Karpas-422 (cell line): ENCODE measurements around the gene PRAMEF9. TPM values are rescaled to one million over a fixed set of nuclear protein-coding genes. Genes with fewer than 3 reads are reported as not detected.
A peak's percentile ranks its signal among the peaks of the same experiment; 100 is the strongest.
"Not testable (repeated sequence)": the region's sequence is repeated elsewhere in the genome, so short reads cannot be mapped to it uniquely, and the experiment has no call there.

Source experiments
- DNase-seq: peaks from one replicate; pipeline ENCODE4 v3.0.0-alpha.2; 2015
- H2AFZ ChIP-seq: fragments of 200-600 bp; sonication (generic); 2 replicates; pipeline ENCODE4 v1.6.1; 2014; ENCODE audit warnings: antibody characterized with exemption, low read length, mixed read lengths
- H3K27ac ChIP-seq: fragments of 200-600 bp; sonication (generic); 2 replicates; pipeline ENCODE4 v1.5.1; 2014; ENCODE audit warnings: mild to moderate bottlenecking, low read length, moderate library complexity
- H3K27me3 ChIP-seq: fragments of 200-600 bp; sonication (generic); 2 replicates; pipeline ENCODE4 v1.6.1; 2014; ENCODE audit warnings: low read length, mixed read lengths
- H3K36me3 ChIP-seq: fragments of 200-600 bp; sonication (generic); 2 replicates; pipeline ENCODE4 v1.6.1; 2014; ENCODE audit warnings: low read length, mixed read lengths; ENCODE audit not compliant: insufficient read depth
- H3K4me1 ChIP-seq: fragments of 200-600 bp; sonication (generic); 2 replicates; pipeline ENCODE4 v1.6.1; 2014; ENCODE audit warnings: mild to moderate bottlenecking, low read length, mixed read lengths
- H3K4me2 ChIP-seq: fragments of 200-600 bp; sonication (generic); 2 replicates; pipeline ENCODE4 v1.6.1; 2014; ENCODE audit warnings: low read length, low read depth, mild to moderate bottlenecking; ENCODE audit not compliant: poor library complexity, severe bottlenecking
- H3K4me3 ChIP-seq: fragments of 200-600 bp; sonication (generic); 2 replicates; pipeline ENCODE4 v1.5.1; 2014; ENCODE audit warnings: mild to moderate bottlenecking, antibody characterized with exemption, low read length, mixed read lengths
- H3K79me2 ChIP-seq: fragments of 200-600 bp; sonication (generic); 2 replicates; pipeline ENCODE4 v1.6.1; 2014; ENCODE audit warnings: mild to moderate bottlenecking, low read length, mixed read lengths
- H3K9ac ChIP-seq: fragments of 200-600 bp; sonication (generic); 2 replicates; pipeline ENCODE4 v1.6.0; 2014; ENCODE audit warnings: low read length
- H3K9me2 ChIP-seq: fragments of 200-600 bp; sonication (generic), shearing (Covaris generic); replicated peaks from 2 replicates; pipeline ENCODE4 v1.6.0; 2014; ENCODE audit warnings: mild to moderate bottlenecking, low read length, moderate library complexity; ENCODE audit not compliant: insufficient read depth
- H3K9me3 ChIP-seq: fragments of 300-700, 200-600 bp; sonication (generic); 2 replicates; pipeline ENCODE4 v1.6.1; 2014; ENCODE audit warnings: low read length, mixed read lengths
- H4K20me1 ChIP-seq: fragments of 200-600 bp; sonication (generic); 2 replicates; pipeline ENCODE4 v1.6.1; 2014; ENCODE audit warnings: mild to moderate bottlenecking, antibody characterized with exemption, low read length, low read depth; ENCODE audit not compliant: insufficient read depth
- total RNA-seq: library from RNA; depleted of rRNA; stranded (reverse); fragments of >200 nt; shearing (Covaris generic); gene quantifications from 2 replicates; pipeline ENCODE4 v1.2.3, GENCODE V29; 2014; ENCODE audit warnings: low replicate concordance; rRNA removed

PRAMEF9 gene
- total RNA-seq, 1 experiment from 2014 or later: not detected

DNA sequence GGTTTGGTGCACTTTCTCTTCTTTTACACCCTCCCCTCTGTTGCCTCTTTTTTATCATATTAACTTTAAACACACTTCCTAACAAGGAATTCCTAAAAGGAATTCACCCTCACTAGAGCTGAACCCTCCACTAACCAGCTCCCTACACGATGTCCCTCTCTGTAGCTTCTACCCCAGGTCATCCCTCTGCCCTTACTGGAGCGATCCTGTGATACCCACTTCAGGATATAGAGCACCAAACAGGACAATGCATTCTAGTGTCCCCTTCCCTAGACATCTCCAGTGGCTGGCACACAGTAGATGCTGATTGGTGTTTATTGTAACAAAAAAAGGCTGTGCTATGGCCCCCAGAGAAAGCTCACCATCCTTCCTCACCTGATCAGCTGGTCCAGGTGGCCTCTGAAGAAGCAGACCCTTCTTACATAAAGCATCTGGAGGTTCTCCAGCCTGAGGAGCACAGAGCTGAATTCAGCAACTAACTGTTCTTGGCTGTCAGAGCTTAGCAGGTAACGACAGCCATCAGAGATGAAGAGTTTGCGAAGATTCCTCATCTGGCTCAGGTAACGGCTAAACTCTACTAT is 52.9 kb downstream of the PRAMEF9 start:
- Histone ChIP-seq H3K9me2 (no peaks in the 10 kb centered on the region), H3K79me2 (no peaks in the 10 kb centered on the region), H3K9me3 (no peaks in the 10 kb centered on the region), H3K27ac (no peak overlapping the region), H3K9ac (no peak overlapping the region), H3K4me1 (no peaks in the 10 kb centered on the region), H2AFZ (no peak overlapping the region), H3K27me3 (no peaks in the 10 kb centered on the region), H3K36me3 (no peaks in the 10 kb centered on the region), H3K4me2 (no peak overlapping the region), H4K20me1 (no peaks in the 10 kb centered on the region), H3K4me3 (no peak overlapping the region)
- no peak for DNase-seq

DNA sequence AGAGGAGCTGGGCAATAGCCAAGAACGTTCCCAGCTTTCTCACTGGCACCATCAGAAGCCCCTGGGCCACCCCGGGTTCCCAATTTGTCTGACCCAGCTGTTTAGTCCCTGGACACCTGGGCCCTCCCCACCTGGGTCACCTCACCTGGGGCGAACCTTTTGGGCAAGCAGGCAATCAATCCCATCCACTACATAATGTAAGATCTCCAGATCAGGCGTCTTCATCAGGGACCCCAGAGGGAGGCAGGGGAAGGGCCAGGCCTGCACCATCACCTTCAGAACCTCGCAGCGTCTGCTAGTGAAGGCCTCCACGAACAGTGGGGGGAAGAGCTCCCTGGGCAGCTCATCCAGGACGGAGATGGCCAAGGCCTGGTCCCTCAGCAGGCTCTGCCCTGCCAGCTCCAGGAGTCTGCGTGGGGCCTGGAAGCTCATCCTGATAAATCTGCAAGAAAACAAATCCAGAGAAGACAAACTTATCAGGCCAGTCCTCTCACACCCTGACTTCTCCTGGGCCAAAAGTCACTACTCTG is 54.1 kb downstream of the PRAMEF9 start, which contains the start of gene PRAMEF18:
TSS of gene PRAMEF18 (minus strand) at position 480 of the 530 bp plus-strand sequence. CDS start at position 432, 48 bp downstream.
- H3K36me3 ChIP-seq: not testable (repeated sequence)

GRCh38 chr1:13227271-13228055 is 55.8 kb downstream of the PRAMEF9 start:
- H3K9me2 ChIP-seq, DNase-seq, H3K4me2 ChIP-seq, H3K27me3 ChIP-seq, H3K9ac ChIP-seq, H3K79me2 ChIP-seq, H3K9me3 ChIP-seq, H3K36me3 ChIP-seq, H3K4me3 ChIP-seq, H4K20me1 ChIP-seq, H3K27ac ChIP-seq, H2AFZ ChIP-seq, H3K4me1 ChIP-seq: not testable (repeated sequence)

More for the DNA sequence above, 54.1 kb downstream of the PRAMEF9 start, which contains the start of gene PRAMEF18:
- not testable (repeated sequence) for DNase-seq, H4K20me1 ChIP-seq, H3K4me1 ChIP-seq, H3K4me3 ChIP-seq, H2AFZ ChIP-seq, H3K4me2 ChIP-seq, H3K27ac ChIP-seq, H3K9me3 ChIP-seq, H3K27me3 ChIP-seq, H3K9ac ChIP-seq, H3K79me2 ChIP-seq, H3K9me2 ChIP-seq

GRCh38 chr1:13228343-13228781 is 56.7 kb downstream of the PRAMEF9 start:
- Histone ChIP-seq H3K9me3 (no peaks in the 10 kb centered on the region), H3K79me2 (no peaks in the 10 kb centered on the region), H3K9ac (no peak overlapping the region), H3K27ac (no peak overlapping the region), H3K4me3 (no peak overlapping the region), H3K36me3 (no peaks in the 10 kb centered on the region), H3K27me3 (no peaks in the 10 kb centered on the region), H3K4me1 (no peaks in the 10 kb centered on the region), H2AFZ (no peak overlapping the region), H4K20me1 (no peaks in the 10 kb centered on the region), H3K4me2 (no peak overlapping the region), H3K9me2 (no peaks in the 10 kb centered on the region)
- DNase-seq: peak; percentile 82

Other genes with a start within 250 kb of the PRAMEF9 start
- not detected in 2 replicates for gene PRAMEF6, start 224.3 kb upstream of the PRAMEF9 start, total RNA-seq
- gene PRAMEF27, start 115.3 kb upstream of the PRAMEF9 start, total RNA-seq: not detected in 2 replicates
- gene HNRNPCL3, start 111.1 kb upstream of the PRAMEF9 start, total RNA-seq: not detected in 2 replicates
- gene PRAMEF25, start 101.1 kb upstream of the PRAMEF9 start, total RNA-seq: not detected in 2 replicates
- not detected in 2 replicates for gene HNRNPCL2, start 55.0 kb upstream of the PRAMEF9 start, total RNA-seq
- not detected in 2 replicates for gene PRAMEF26, start 15.8 kb upstream of the PRAMEF9 start, total RNA-seq
- gene HNRNPCL4, start 6.2 kb upstream of the PRAMEF9 start, total RNA-seq: not detected in 2 replicates
- gene PRAMEF13, start 29.6 kb downstream of the PRAMEF9 start, total RNA-seq: not detected in 2 replicates
- gene PRAMEF18, start 54.3 kb downstream of the PRAMEF9 start, total RNA-seq: not detected in 2 replicates
- gene PRAMEF5, start 82.3 kb downstream of the PRAMEF9 start, total RNA-seq: not detected in 2 replicates
- gene PRAMEF8, start 113.3 kb downstream of the PRAMEF9 start, total RNA-seq: not detected in 2 replicates
- gene PRAMEF33, start 131.7 kb downstream of the PRAMEF9 start, total RNA-seq: not detected in 2 replicates
- gene PRAMEF15, start 143.7 kb downstream of the PRAMEF9 start, total RNA-seq: not detected in 2 replicates
- gene PRAMEF14, start 175.3 kb downstream of the PRAMEF9 start, total RNA-seq: not detected in 2 replicates
- gene PRAMEF19, start 200.1 kb downstream of the PRAMEF9 start, total RNA-seq: not detected in 2 replicates
- gene PRAMEF17, start 217.8 kb downstream of the PRAMEF9 start, total RNA-seq: not detected in 2 replicates
- gene PRAMEF20, start 238.6 kb downstream of the PRAMEF9 start, total RNA-seq: not detected in 2 replicates